ENCODE results near the gene MDM1.

DNA sequence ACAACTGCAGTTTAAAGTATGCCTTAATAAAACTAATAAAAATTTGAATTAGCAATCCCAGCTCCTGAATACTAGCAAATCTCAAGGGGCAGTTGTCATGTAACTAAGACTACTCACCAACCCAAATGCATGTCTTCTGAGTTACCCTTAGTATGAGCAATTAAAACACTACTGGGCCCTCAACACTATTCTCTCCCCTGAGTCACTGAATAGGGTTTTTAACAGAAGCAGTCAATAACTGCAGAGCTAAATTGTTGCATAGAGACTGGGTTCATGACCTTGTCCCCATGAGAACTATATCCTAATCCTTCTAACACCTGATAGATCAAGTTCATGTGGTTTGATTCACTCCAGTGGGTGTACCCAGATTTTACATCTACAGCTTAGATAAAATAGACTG is 38.8 kb downstream of the MDM1 start:
- TF ChIP-seq, protein P1, sequence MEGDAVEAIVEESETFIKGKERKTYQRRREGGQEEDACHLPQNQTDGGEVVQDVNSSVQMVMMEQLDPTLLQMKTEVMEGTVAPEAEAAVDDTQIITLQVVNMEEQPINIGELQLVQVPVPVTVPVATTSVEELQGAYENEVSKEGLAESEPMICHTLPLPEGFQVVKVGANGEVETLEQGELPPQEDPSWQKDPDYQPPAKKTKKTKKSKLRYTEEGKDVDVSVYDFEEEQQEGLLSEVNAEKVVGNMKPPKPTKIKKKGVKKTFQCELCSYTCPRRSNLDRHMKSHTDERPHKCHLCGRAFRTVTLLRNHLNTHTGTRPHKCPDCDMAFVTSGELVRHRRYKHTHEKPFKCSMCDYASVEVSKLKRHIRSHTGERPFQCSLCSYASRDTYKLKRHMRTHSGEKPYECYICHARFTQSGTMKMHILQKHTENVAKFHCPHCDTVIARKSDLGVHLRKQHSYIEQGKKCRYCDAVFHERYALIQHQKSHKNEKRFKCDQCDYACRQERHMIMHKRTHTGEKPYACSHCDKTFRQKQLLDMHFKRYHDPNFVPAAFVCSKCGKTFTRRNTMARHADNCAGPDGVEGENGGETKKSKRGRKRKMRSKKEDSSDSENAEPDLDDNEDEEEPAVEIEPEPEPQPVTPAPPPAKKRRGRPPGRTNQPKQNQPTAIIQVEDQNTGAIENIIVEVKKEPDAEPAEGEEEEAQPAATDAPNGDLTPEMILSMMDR (IDR thresholded peaks at IDR 0.05): no peak
- TF ChIP-seq POLR2A (IDR thresholded peaks at IDR 0.05) (no peak), EP300 (IDR thresholded peaks at IDR 0.05) (no peak), POLR2AphosphoS5 (IDR thresholded peaks at IDR 0.05) (no peak)

All from upper lobe of left lung (tissue), 4 donors.